Epithelial cell of proximal tubule (primary cell): ENCODE results near the gene QRICH2. TPM values are rescaled to one million over a fixed set of nuclear protein-coding genes. Genes with fewer than 3 reads are reported as not detected.

ENCODE experiments used
- DNase-seq: peaks from one replicate; pipeline ENCODE4 v3.0.0-alpha.2; 2011; ENCODE audit warnings: low read depth
- H3K4me3 ChIP-seq: 2 replicates; pipeline ENCODE4 v1.5.1; 2011; ENCODE audit warnings: low read depth, mild to moderate bottlenecking, low read length
- total RNA-seq: library from RNA; depleted of rRNA; stranded (reverse); fragments of >200 nt; gene quantifications from 2 replicates; pipeline ENCODE4 v1.2.3, GENCODE V29; 2015
- TF ChIP-seq, protein P1 (sequence below): conservative IDR thresholded peaks from 2 replicates; pipeline ENCODE4 v1.5.1; 2012; ENCODE audit warnings: low read depth, mild to moderate bottlenecking, low read length

QRICH2 gene
- total RNA-seq, 1 donor from 2014 or later: 0.69 TPM

DNA sequence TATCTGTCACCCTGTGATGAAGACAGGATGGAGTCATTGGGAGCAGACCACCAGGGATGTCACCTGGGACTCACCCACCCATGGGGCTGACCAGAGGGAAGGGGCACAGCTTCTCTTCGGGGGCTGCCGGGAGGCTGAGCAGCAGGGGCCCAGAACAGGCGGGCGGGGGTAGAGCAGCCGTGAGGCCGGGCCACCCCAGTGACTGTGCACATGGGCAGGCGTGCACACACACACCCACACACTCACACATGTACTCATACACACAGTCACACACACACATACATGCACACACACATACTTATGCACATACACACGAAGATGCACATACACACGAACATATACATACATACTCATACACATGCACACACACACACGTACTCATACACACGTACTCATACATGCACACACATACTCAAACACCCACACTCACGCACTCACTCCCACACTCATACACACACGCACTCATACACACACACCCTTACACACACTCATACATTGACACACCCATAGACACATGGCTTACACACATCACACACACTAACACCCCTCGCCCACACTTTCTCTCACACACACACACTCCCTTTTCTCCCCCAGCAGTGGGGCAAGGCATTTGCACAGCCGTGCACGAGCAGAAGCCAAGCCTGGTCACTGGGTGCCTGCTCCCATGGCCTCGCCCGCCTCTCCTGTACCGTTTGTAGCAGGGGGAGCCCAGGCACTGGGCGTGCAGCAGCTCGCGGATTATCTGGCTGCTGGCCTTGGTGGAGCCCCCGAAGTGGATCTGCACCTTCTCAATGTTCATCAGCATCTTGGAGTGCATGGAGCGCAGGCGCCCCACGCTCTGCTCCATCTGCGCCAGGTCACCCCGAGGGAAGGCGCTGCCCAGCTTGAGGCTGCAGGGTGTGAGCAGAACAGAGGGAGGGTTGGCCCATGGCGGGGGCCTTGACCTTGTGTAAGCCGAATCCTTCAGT lies 30.5 kb downstream of the QRICH2 start:
- TF ChIP-seq, protein P1, sequence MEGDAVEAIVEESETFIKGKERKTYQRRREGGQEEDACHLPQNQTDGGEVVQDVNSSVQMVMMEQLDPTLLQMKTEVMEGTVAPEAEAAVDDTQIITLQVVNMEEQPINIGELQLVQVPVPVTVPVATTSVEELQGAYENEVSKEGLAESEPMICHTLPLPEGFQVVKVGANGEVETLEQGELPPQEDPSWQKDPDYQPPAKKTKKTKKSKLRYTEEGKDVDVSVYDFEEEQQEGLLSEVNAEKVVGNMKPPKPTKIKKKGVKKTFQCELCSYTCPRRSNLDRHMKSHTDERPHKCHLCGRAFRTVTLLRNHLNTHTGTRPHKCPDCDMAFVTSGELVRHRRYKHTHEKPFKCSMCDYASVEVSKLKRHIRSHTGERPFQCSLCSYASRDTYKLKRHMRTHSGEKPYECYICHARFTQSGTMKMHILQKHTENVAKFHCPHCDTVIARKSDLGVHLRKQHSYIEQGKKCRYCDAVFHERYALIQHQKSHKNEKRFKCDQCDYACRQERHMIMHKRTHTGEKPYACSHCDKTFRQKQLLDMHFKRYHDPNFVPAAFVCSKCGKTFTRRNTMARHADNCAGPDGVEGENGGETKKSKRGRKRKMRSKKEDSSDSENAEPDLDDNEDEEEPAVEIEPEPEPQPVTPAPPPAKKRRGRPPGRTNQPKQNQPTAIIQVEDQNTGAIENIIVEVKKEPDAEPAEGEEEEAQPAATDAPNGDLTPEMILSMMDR: no peak
- H3K4me3 ChIP-seq: no peak overlapping the region

DNA sequence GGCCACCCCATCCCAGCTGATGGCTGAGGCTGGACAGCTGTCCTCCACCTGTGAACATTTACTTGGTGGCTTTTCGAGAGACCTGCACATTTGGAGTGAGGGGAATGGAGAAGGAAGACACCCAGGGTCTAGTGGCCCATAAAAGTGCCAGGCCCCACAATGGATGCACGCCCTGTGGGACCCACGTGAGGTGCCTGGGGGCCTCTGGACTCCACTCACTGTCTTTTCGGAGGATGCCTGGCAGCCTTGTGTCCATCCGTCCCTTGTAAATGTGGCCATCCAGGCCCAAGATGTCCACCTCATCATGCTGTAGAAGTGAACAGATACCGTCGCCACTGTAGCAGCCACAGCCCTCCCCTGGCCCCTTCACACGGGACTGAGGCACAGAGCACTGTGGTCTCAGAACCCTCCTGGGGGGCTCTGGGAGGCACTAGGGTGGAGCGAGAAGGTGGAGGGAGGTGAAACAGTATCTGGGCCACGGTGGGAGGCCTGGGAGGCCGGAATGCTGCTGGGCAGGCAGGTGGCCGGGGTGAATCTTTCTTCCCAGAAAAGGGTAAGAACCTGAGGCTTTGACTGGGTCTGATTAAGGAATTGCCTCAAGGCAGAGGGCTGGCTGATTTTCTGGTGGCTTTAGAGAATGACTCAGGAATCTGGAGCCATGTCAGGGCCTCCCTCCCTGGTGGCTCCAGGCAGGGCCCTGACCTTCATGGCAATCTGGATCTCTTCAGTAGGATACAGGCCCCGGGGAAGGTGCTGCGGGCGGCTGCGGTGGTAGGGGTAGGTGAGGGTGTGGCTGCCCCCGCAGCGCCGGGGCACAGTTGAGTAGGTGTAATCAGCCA lies 31.4 kb downstream of the QRICH2 start:
- no peak for DNase-seq
- TF ChIP-seq, protein P1: no peak

More for the DNA sequence above, 30.5 kb downstream of the QRICH2 start:
- DNase-seq: no peak

DNA sequence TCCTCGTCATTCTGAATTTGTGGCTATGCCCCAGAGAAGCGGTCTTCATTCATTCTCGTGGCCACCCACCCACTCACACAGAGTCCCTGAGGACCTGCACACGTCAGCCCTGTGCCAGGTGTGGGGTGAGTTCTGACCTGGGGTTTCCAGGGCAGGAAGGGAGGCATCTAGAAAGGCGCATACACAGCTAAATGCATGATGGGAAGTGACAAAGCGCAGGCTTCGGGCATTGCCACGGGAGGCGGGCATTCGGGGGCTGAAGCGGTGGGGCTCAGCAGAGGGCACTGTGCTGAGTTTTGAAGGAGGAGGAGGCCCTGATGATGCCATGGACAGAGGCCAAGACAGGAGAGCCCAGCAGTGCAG lies 32.0 kb downstream of the QRICH2 start:
- no peak for DNase-seq
- H3K4me3 ChIP-seq: no peak overlapping the region
- TF ChIP-seq, protein P1: no peak

More for the DNA sequence above, 31.4 kb downstream of the QRICH2 start:
- no peak overlapping the region for H3K4me3 ChIP-seq

DNA sequence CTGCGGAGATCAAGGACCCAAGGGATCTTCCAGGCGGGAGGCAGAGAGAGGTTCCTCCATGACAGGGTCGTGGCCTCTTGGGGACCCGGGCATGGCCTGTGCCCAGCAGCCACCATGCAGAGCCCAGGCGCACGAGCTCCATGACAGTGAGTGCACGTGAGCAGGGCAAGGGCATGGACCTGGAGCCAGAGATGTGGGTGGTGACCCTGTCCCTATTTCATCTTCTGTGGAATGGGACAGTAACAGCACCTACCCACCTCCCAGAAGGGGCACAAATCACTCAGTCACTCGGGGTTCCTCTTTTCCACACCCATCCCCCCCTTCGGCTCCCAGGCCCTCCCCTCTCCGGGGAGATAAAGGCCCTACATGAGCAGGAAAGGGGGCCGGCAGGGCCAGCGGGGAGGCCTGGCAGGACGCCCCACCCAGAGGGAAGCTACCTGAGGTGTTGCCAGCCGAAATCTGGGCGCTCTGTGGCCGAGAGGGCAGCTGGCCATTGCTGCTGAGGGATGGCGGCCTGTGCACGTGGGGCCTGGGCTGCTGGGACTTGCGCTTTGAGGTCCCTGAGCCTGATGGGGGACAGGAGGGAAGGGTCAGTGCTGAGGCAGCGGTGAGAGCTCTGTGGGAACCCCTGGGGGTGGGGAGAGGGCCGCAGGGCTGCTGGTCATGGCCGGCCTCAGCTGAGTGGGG lies 32.6 kb downstream of the QRICH2 start:
- no peak for DNase-seq
- no peak overlapping the region for H3K4me3 ChIP-seq
- TF ChIP-seq, protein P1: no peak

DNA sequence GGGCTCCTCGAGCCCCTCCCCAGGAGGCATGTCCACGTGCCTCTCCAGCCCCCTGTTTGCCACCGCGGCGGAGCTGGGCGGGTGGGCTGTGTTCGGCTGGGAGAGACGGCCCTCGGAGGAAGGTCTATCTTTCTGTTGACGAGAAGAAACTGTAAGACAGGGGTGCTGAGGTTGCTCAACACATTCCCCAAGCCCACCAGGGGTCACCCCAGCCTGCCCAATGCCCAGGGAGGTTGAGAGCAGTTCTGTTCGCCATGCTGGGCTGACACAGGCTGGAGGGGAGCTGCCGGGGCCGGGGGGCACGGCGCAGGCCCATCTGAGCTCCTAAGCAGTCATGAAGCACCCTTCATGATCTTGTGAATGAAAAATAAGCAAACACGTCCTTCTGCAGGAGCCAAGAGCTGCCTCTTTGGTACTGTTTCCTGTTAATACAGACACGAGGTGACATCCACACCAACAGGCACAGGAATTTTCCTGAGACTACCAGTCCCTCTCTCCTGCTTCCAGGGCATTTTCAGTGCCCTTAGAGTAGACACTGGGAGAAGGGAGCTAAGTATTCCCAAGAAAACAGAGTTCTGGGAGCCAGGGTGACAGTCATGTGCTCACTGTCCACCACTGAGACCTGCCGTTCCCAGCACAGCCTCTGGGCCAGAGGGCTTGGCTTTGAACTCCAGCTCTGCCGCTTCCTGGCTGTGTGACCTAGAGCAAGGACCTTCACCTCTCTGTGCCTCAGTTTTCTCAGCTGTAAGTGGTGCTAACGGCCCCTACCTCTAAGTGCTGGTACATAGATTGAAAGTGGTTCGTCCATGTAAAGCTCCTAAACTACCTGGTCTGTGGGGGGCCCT lies 33.7 kb downstream of the QRICH2 start:
- TF ChIP-seq, protein P1: no peak
- no peak for DNase-seq
- H3K4me3 ChIP-seq: no peak overlapping the region
